GM12878 (cell line): ENCODE results near the gene DNAJC22. TPM values are rescaled to one million over a fixed set of nuclear protein-coding genes. Genes with fewer than 3 reads are reported as not detected.
A peak's percentile ranks its signal among the peaks of the same experiment; 100 is the strongest.

Experiments
- ASH2L ChIP-seq: fragments of 300-600, 200-600 bp; sonication (generic); IDR thresholded peaks from 2 replicates; pipeline ENCODE4 v1.6.1; 2017; ENCODE audit warnings: low read depth, mild to moderate bottlenecking, borderline replicate concordance
- BHLHE40 ChIP-seq, 2 experiments: fragments of 450-650 bp in 1 of 2; IDR thresholded peaks; 2 replicates each; pipeline ENCODE4 v1.6.1; 2011 to 2017; ENCODE audit warnings: low read depth in 2 of 2, borderline replicate concordance in 1 of 2, improper control_type of control experiment in 1 of 2, low read length in 1 of 2, mild to moderate bottlenecking in 1 of 2
- EGR1 ChIP-seq, 2 experiments: IDR thresholded peaks; 1 replicate in 1 of 2; 2 replicates in 1 of 2; pipeline ENCODE4 v1.6.1; 2011 to 2012; ENCODE audit warnings: low read depth in 2 of 2, low read length in 2 of 2, borderline replicate concordance in 1 of 2, mild to moderate bottlenecking in 1 of 2, moderate library complexity in 1 of 2
- IKZF2 ChIP-seq, 2 experiments: fragments of 450-650 bp; IDR thresholded peaks; 2 replicates each; pipeline ENCODE4 v1.6.1; 2017; ENCODE audit warnings: mild to moderate bottlenecking in 2 of 2, moderate library complexity in 2 of 2
- IRF4 ChIP-seq: IDR thresholded peaks from 2 replicates; pipeline ENCODE4 v1.6.1; 2011; ENCODE audit warnings: low read depth, low read length
- IRF5 ChIP-seq: fragments of 450-650 bp; IDR thresholded peaks from 2 replicates; pipeline ENCODE4 v1.6.1; 2017; ENCODE audit warnings: borderline replicate concordance
- NR2F1 ChIP-seq: fragments of 450-650 bp; conservative IDR thresholded peaks from 2 replicates; pipeline ENCODE4 v1.6.1; 2017; ENCODE audit warnings: mild to moderate bottlenecking
- PAX5 ChIP-seq: IDR thresholded peaks from 2 replicates; pipeline ENCODE4 v1.6.1; 2011; ENCODE audit warnings: low read depth, low read length, borderline replicate concordance
- PML ChIP-seq: IDR thresholded peaks from 2 replicates; pipeline ENCODE4 v1.6.1; 2012; ENCODE audit warnings: low read length, inconsistent platforms
- ZBTB11 ChIP-seq: fragments of 450-650 bp; formaldehyde crosslinking; IDR thresholded peaks from 2 replicates; pipeline ENCODE4 v1.5.0; 2022; ENCODE audit warnings: mild to moderate bottlenecking, missing genetic modification characterization
- polyA plus RNA-seq, 11 experiments: library from polyadenylated mRNA; depleted of rRNA in 4 of 11; unstranded in 6 of 11; stranded (reverse) in 5 of 11; fragments of >200 nt; fragmentation: Nextera tagmentation in 4 of 11; fragmentation: Illumina TruSeq in 1 of 11; extraction: Ambion mirVana in 4 of 11; extraction: Trizol in 1 of 11; gene quantifications; 1 replicate in 1 of 11; 2 replicates in 10 of 11; pipeline versions ENCODE4 v1.2.1 to v1.2.3, GENCODE V29; 2011 to 2016; ENCODE audit warnings: inconsistent platforms in 2 of 11, missing spikeins in 2 of 11, low read depth in 1 of 11
- total RNA-seq, 4 experiments: library from RNA; depleted of rRNA in 3 of 4; stranded (reverse); fragments of >200 nt in 3 of 4; fragmentation: Illumina TruSeq in 1 of 4; extraction: Trizol in 1 of 4; gene quantifications; 2 replicates each; pipeline versions ENCODE4 v1.2.1 to v1.2.3, GENCODE V29; 2013 to 2021
- TF ChIP-seq, protein P1 (sequence below): fragments of 450-650 bp; formaldehyde crosslinking; IDR thresholded peaks from 2 replicates; pipeline ENCODE4 v1.4.0; 2022; ENCODE audit warnings: mild to moderate bottlenecking, moderate library complexity
- TF ChIP-seq, protein P2 (sequence below): fragments of 450-650 bp; IDR thresholded peaks from 2 replicates; pipeline ENCODE4 v1.6.1; 2014; ENCODE audit warnings: mild to moderate bottlenecking

DNAJC22 gene
- total and polyA plus RNA-seq, 10 of the 15 experiments (the other 5 are each of a cell fraction or from before 2014, with no cell fraction given), result 0.06 to 0.61 (median 0.13) TPM; not detected in 3

GRCh38 chr12:49345051-49345824 lies 1.4 kb upstream of the DNAJC22 start (continued):
- TF ChIP-seq, protein P1, sequence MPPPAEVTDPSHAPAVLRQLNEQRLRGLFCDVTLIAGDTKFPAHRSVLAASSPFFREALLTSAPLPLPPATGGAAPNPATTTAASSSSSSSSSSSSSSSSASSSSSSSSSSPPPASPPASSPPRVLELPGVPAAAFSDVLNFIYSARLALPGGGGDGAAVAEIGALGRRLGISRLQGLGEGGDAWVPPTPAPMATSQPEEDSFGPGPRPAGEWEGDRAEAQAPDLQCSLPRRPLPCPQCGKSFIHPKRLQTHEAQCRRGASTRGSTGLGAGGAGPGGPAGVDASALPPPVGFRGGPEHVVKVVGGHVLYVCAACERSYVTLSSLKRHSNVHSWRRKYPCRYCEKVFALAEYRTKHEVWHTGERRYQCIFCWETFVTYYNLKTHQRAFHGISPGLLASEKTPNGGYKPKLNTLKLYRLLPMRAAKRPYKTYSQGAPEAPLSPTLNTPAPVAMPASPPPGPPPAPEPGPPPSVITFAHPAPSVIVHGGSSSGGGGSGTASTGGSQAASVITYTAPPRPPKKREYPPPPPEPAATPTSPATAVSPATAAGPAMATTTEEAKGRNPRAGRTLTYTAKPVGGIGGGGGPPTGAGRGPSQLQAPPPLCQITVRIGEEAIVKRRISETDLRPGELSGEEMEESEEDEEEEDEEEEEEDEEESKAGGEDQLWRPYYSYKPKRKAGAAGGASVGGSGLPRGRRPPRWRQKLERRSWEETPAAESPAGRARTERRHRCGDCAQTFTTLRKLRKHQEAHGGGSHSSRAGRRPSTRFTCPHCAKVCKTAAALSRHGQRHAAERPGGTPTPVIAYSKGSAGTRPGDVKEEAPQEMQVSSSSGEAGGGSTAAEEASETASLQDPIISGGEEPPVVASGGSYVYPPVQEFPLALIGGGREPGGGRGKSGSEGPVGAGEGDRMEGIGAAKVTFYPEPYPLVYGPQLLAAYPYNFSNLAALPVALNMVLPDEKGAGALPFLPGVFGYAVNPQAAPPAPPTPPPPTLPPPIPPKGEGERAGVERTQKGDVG (CRISPR knock-in tag), result no peak
- TF ChIP-seq PML, result no peak
- TF ChIP-seq ZBTB11 (CRISPR knock-in tag), result no peak
- TF ChIP-seq IRF5, result no peak
- TF ChIP-seq BHLHE40 (IDR thresholded peaks at IDR 0.05; ENCODE audit: borderline replicate concordance in 1 of 2, low read depth in 2 of 2, low read length in 1 of 2), result 0 out of 4 replicates have a peak, but pooled peaks of 1 of the 2 experiments have one; percentile 16
- no peak for TF ChIP-seq IRF4
- 0 out of 2 replicates have a peak, but pooled peaks have one; percentile 29 for TF ChIP-seq NR2F1
- TF ChIP-seq, protein P2, sequence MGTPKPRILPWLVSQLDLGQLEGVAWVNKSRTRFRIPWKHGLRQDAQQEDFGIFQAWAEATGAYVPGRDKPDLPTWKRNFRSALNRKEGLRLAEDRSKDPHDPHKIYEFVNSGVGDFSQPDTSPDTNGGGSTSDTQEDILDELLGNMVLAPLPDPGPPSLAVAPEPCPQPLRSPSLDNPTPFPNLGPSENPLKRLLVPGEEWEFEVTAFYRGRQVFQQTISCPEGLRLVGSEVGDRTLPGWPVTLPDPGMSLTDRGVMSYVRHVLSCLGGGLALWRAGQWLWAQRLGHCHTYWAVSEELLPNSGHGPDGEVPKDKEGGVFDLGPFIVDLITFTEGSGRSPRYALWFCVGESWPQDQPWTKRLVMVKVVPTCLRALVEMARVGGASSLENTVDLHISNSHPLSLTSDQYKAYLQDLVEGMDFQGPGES, result no peak
- no peak for TF ChIP-seq IKZF2 (IDR thresholded peaks at IDR 0.05)
- no peak for TF ChIP-seq ASH2L
- peak in 1 of 2 experiments; percentile 62; a peak in 1 of 3 replicates for TF ChIP-seq EGR1 (IDR thresholded peaks at IDR 0.05; ENCODE audit: borderline replicate concordance in 1 of 2, low read depth in 2 of 2, low read length in 2 of 2)
- peak; percentile 92 for TF ChIP-seq PAX5
- TF ChIP-seq, all 136 proteins: peak for 5
